HG02943 (cell line): Measurements from ENCODE around the gene MYO16.

Experiments used
- ATAC-seq: cut with Tn5 transposase; IDR thresholded peaks from one replicate; pipeline ENCODE4 v1.9.1; 2021; ENCODE audit warnings: mild to moderate bottlenecking, low read depth, moderate library complexity; ENCODE audit not compliant: unreplicated experiment

MYO16 gene

DNA sequence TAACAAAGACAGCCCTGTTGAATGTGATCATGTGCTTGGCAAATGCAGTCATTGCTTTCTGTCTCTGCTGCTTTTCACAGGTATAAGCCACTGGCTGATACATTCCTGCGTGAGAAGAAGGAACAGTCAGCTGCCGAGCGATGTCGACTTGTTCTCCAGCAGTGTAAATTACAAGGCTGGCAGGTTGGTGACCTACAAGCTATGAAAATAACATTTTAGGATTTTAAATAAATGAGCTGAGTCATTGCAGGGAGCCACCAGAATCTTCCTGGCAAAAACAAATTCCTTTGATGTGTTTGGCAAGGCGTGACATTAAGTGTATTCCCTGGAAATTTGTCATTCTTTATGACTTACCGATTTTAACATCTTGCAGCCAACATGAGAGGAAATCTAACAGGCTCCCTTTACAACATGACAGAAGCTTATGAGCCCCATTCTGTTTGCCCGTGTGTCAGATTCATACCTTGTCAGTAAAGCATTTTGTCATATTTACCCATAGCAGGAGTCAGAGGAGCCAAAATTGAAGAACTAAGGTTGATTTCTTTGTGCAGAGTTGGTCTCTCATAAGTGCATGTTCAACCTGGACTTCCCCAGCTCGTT, 471.4 kb downstream of the MYO16 start:
- ATAC-seq, result no peak

DNA sequence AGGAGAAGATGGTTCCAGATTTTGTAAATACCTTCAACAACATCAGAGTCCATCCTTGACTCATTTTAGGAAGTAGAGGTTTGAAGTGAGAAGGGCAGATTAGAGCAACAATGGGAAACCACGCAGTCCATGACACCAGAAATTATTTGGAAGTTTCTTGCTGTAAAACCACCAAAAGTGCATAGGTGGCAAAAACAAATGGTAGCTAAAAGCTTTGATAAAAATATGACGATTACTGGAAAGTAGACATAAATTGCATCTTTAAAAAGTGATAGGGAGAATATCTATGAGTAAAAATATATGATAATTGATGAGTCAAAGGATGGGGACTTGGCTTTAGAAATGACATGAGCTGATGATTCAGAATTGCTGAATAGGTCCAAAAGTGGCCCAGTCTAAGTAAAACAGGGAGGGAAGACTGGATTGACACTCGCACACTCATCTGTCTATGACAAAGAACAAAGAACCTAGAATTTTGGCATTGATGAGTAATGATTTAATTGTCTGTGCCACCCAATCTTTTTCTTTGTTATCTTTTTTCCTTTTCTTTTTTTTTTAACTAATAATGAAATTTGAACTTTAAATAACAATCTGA, 472.2 kb downstream of the MYO16 start:
- no peak for ATAC-seq

DNA sequence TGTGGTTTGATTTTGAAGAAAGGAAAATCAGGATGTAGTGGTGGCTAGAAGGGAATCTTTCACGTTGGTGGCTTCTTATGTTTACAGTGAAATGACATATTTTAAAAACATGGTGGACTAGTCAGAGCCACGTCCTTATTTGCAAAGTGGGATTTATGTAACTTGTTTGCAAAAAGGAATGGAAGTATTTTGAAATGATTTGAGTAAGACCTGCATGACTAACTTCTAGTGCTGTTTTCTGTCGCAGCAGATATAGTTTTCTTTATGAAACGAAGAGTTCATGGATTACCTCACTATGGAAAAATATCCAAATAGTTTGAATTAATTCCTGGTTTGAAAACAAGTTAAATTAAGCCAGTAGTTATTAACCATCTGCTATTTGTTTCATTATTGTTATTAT, 476.5 kb downstream of the MYO16 start:
- ATAC-seq, result no peak

DNA sequence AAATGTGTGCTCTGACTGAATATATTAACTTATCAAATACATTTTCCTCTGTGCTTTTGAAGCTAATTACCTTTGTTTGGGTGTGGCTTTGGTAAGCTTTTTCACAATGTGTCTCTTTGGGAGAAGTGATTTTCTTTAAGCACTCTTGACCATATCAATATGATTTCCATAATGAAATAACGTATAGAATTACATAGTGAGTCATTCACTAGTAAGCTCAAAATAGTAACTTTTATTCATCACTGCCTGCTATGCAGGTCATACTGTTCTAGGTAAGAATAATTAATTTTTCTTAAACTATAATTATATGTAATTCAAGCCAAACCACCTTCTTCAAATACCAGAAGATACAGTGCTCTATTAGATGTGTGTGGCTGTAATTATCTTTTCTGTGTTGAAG, 480.7 kb downstream of the MYO16 start:
- no peak for ATAC-seq

DNA sequence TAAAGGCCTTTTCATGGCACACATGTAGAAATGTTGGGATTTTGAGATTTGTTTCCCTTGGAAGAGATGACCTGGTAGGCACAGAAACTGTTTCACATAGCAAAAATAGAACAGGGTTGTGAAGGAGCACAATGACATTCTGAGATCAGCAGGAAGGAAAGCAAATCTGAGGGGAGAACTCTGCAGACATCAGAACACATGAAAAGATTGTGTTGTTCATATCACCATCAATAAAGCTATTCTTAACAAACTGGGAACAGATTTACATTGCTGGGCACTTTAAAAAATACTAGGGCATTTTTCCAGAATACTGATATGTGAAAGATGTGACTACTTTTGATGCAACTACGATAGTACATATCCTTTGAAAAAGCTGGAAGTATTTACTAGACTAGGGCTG, 481.7 kb downstream of the MYO16 start:
- ATAC-seq, result no peak

DNA sequence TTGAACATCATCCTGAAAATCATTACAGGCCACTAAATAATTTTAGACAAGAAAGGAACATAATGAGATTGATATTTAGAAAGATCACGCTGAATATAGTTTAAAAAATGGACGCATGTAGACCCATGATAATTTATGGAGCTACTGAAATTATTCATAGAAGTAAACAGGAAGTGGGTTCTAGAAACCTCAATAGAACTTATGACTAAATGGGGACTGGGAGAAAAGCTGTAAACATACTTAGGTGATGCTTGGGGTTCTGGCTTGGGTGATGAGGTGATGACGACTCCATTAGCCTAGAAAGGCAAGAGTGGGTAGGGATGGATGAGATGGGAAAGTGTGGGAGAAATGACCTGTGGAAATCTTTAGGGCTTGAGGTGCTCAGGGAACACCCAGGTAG, 484.0 kb downstream of the MYO16 start:
- no peak for ATAC-seq

DNA sequence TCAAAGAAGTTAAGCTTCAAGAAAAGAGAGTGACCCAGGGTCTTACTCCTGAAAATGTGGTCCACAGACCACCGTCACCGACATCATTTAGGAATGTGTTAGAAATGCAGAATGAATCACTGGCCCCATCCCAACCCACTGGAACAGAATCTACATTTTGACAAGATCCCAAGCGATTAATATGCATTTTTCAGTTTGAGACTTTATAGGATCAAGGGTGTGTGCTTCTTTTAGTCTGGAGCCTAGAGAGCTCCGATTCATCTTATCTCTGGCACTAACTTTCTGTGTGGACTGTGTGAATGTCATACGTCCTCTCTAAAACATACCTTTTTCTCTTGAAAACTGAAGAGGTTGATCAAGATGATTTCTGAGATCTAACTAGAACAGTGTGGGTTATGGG, 484.8 kb downstream of the MYO16 start:
- ATAC-seq, result no peak

DNA sequence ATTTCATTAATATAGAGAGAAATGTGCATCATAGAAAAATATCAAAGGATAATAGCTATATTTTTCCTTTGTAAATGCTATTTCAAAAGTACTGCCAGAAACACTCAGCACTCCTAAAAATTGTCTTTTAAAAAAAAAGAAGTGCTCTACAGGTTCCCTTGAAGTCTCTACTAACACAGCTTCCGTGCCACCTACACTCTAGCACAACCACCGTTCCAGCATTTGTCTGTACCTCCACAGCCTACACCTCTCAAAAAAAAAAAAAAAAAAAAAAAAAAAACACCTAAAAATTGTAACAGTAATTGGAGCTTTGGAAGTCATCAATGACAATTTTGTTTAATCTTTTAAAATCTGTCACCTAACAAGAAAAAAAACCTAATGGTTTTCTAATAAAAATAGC, 485.6 kb downstream of the MYO16 start:
- ATAC-seq, result no peak

DNA sequence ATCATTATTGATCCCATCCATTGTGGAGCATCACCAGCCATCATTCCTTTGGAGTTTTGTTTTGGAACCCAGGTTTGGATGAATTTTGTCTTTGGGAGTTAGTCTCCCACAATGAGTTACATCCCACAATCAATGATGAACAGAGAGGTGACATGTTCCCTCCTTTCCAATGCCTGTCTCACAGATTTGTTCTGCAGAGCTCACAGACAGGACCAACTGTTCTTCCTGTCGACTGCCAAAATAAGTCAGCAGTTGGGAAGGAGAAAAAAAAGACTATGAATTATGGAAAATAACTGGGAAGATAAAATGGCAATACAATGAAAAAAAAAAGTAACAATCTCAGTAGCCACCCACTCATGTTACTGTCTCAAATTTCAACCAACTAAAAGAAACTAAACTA, 489.1 kb downstream of the MYO16 start:
- no peak for ATAC-seq

DNA sequence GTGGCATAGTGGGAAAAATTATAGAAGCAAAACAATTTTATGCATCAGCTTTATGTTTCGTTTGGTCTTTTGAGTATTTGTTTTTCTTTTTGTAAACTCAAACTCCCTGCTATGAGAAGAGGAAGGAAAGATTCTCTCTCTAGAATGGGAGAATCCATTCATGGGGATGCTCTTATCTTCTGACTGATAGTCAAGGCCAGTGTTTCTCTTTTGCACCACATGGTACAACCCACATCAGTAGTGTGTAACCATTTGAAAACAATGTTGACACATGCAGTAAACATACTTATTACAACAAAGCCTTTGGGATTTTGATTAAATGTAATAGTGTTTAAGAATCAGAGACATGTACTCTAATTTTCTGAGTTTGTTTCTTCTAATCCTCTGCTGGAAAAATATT, 490.5 kb downstream of the MYO16 start:
- no peak for ATAC-seq

DNA sequence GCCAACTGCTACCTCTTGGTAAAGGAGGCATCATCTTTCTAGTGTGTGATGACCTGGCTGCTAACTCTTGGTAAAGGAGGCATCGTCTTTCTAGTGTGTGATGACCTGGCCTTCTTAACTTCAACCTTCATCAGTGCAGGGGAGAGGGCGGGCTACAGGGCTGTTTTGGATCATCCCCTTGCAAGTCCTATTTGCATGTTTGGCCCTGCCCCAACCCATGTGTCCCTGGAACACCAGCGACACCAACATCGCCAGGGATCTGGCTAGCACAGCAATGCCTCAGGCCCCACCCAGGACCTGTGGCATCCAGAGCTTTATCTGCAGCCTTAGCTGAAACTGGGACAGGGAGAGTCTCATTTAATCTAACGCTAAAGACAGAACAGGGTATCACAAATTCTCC, 492.4 kb downstream of the MYO16 start:
- ATAC-seq, result no peak

DNA sequence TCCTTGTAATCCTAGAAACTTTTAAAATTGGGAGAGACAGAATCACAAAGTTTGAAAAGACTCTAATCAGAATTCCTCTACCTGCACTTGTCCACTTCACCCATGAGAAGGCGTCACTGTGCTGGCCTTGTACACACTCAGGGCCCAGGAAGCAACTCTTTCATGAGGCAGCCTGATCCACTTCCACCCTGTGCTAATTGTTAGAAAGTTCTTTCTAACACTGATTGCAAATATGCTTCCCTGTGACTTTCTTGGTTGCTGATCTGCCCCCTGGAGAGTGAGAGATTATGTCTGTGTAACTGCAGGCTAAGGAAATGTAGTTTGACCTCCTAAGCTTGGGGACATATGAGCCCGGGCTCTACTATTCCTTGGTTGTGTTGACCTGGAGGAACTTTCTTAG, 494.6 kb downstream of the MYO16 start:
- ATAC-seq, result no peak

DNA sequence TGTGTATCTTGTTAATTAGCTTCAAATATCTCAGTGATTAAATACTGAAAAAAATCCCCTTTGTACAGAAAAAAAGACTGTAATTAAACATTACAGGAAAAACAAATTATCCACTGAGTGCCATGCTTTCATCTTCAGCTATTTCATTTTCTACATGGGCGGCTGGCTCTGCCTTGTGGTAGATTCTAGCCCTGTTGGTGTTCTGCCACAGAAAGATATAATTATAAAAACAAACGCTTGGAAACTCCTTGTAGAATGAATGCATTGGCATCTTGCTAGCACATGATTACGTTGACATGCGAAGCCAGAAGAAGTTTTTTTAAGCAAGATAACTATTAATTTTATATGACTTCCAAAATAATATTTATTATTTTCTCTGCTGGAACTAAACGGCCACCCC, 496.8 kb downstream of the MYO16 start:
- no peak for ATAC-seq

DNA sequence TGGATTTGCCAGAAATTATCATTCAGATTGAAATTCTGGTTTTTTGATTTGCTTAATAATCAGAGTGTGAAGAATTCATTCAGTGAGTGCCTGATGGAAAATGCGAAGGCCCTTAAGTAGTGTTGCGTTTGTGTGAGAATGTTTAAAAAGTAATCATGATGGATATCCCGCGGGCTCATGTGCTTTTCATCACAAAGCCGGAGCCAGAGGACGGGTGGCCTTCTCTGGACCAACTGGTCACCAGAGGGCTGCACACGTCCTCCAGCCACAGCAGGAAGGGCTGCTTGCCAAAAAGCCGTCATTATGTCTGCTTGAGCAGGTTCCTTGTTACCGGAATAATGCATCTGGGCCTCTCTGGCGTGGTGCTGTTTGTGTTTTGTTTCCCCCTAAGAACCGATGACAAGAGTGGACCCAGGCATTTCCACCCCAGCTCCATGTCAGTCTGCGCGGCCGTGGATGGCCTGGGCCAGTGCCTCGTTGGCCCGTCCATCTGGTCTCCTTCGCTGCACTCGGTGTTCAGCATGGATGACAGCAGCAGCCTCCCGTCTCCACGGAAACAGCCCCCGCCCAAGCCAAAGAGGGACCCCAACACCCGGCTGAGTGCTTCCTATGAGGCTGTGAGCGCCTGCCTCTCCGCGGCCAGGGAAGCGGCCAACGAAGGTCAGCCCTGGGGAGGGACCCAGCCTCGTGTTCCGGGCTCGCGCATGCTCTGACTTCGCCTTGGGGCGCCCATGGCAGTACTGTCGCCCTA, 497.7 kb downstream of the MYO16 start:
- ATAC-seq, result no peak

DNA sequence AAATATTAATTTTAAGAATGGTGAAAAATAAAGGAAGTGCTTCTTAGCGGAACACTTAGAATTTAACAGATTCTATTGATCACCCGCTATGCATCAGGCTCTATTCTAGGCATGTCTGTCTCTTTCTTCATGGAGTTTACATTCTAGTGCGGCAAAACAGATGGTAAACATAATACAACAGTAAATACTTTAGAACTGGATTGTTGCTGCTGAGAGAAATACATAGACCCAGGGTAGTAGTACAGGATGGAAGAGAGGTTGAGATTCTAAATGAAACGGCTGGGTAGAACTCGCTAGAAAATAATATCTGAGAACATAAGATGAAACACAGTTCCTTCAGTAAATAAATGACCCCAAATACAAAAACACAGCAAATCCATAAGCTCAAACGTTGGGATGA, 498.7 kb downstream of the MYO16 start:
- no peak for ATAC-seq

DNA sequence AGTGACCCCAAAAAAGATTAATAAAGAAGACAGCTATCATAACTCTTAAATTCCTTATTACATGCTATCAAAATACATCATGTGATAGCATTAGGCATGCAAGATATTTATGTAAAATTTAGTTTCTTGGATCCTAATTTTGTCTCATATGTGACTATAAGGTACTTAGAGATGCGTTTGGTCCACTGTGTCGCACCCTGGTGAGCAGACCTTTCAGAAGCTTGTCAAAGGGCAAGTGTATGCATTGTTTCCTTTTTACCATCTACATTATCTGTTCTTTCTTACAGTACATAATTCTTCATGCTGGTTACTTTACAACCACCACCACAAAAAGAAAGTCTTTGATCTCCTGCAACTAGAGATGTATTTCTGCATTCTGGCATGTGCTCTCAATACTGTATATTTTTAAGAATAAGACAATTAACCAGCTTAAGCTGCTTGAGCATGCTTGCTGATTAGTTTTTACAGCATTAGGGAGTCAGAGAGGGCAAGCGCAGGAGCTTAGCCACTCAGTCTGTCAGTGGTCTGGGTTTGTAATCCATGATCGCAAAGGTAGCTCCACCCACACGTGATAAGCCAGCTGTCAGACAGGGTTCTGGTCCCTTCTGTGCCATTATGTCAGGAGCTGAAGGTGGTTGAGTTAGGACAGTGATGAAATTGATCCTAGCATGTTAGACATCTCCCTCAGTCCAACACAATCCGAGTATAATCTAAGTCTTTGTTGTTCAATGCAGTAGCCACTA, 500.9 kb downstream of the MYO16 start:
- no peak for ATAC-seq

DNA sequence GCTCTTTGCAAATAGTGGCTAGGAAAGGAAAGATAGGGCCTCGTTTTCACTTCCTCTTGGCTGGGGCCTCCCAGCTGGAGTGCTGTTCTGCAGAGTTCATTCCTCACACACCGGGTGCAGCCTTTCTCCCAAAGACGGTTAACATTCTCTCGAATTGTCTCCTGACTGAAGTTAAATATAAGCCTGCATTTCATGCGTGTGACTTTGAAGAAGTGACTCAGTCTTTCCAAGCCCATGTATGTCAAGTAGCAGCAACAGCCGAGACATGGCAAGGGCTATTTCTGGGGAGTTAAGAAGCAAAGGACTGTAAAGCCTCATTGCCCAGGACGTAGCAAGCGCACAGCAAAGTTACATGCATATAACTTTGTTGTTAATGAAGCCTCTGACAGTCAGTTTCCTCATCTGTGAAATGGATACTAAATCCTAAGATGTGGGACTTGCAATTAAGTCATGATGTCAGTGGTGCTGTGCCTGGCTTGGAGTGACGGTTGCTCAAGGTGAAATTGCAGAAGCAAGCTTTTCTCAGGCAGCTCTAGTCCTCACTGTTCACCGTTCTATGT, 502.4 kb downstream of the MYO16 start:
- ATAC-seq, result peak; percentile 76

DNA sequence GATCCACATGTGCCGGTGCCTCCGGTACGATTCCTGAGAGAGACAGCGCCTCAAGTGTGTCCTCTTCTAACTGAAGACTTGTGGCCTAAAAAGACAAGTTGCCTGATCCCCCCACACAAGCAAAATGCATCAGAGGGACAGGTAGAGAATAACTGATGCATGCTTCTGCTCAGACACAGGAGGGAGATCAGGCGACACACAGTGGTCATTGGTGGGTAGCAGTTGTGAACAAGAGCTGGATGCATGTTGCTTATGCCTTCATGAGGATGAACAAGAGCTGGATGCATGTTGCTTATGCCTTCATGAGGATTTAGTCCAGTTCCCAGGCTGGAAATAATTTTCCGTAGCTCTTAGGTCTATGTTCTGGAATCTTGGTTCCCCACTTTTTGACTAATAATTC, 505.6 kb downstream of the MYO16 start:
- ATAC-seq, result no peak

DNA sequence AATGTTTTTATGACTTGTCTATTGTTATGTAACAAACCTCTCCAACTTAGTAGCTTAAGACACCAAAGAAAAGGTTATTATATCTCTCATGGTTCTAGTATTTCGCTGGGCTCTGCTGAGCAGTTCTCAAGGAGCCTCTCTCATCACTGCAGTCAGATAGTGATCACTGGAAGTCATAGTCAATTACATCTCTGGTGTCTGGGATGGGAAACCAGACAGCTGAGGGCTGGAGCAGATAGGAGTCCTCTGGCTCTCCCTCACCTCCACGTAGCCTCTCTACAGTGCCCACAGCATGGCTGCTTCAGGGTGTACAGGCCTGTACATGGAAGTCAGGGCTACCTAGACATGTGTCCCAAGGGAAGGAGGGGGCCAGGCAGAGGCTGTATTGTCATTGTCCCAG, 507.5 kb downstream of the MYO16 start:
- ATAC-seq, result no peak

DNA sequence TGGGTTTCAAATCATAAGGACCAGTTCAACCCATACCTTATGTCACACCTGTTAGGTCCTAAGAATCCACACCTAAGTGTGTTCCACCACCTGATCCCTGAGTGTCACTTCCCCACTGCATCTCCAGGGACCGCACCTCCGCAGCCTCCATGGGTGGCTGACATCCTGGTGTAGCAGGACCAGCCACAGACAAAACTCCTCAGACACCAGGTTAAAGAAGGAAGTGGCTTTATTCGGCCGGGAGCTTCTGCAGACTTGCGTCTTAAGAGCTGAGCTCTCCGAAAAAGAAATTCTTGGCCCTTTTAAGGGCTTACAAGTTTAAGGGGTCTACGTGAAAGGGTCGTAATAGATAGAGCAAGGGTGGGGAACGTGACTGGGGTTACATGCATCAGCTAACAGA, 509.9 kb downstream of the MYO16 start:
- ATAC-seq, result no peak

DNA sequence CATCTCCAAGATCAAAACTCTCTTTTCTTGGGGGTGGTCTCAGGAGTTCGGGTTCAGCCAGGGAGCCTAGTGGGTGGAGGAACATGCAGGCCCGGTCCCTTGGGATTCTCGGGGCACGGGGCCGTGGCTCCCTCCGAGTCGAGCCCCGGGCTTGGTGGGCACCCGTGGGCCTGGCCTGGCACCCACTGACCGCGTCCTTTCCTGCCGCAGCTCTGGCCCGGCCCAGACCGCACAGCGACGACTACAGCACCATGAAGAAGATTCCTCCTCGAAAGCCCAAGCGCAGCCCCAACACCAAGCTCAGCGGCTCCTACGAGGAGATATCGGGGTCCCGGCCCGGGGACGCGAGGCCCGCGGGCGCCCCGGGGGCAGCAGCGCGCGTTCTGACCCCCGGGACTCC, 510.6 kb downstream of the MYO16 start:
- no peak for ATAC-seq
